ENCODE measurements around the gene SORCS2. TPM values are rescaled to one million over a fixed set of nuclear protein-coding genes. Genes with fewer than 3 reads are reported as not detected.

Gene SORCS2
- total RNA-seq, 1 donor from 2014 or later, result 7.1 TPM

DNA sequence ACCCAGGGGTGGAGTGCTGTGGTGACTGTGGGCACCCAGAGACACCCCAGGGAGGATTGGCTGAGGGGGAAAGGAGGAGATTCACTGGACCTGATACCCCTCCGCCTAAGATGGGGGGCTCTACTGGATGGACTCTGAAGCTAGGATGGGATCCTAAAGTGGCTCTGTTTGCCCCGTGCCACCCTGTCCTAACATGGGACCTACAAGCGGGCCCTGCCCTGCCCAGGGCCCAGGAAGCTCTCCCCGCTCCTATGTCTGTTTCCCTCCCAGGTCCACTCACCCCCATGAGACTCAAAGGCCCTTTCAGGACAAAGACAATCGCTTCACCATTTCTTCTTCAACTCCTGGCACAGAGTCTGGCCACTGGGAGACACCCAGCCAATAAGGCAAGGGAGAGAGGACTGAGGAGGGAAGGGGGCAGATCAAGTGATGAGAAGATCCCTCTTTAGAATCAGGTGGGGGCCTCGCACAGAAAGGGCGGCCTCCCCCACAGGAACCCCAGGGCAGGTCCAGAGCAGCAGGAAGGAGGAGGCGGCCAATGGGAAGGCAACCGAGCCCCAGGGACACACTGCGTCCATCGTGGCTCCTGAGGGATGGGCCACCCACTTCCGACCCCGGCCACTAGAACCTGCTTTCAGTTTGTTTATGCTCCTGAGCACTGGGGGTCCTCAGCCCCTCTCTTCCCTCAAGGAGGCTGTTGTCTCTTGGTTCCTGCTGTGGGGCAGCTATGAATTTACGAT, 592.0 kb downstream of the SORCS2 start:
- Mint-ChIP-seq H3K4me3 (no peak overlapping the region), H3K36me3 (peaks cover 46% of the 10 kb centered on the region), H3K27ac (peak overlapping the region; percentile 30), H3K27me3 (ENCODE audit: low read depth) (no peaks in the 10 kb centered on the region), H3K4me1 (peaks cover 27% of the 10 kb centered on the region), H3K9me3 (no peaks in the 10 kb centered on the region)
- DNase-seq (ENCODE audit: low spot score in 2 of 2, unreplicated experiment in 2 of 2), result no peak
- TF ChIP-seq, protein P1, sequence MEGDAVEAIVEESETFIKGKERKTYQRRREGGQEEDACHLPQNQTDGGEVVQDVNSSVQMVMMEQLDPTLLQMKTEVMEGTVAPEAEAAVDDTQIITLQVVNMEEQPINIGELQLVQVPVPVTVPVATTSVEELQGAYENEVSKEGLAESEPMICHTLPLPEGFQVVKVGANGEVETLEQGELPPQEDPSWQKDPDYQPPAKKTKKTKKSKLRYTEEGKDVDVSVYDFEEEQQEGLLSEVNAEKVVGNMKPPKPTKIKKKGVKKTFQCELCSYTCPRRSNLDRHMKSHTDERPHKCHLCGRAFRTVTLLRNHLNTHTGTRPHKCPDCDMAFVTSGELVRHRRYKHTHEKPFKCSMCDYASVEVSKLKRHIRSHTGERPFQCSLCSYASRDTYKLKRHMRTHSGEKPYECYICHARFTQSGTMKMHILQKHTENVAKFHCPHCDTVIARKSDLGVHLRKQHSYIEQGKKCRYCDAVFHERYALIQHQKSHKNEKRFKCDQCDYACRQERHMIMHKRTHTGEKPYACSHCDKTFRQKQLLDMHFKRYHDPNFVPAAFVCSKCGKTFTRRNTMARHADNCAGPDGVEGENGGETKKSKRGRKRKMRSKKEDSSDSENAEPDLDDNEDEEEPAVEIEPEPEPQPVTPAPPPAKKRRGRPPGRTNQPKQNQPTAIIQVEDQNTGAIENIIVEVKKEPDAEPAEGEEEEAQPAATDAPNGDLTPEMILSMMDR (IDR thresholded peaks at IDR 0.05; ENCODE audit: unreplicated experiment), result no peak

- DNase-seq (ENCODE audit: low spot score in 2 of 2, unreplicated experiment in 2 of 2), result no peak
- H3K27me3 Mint-ChIP-seq (ENCODE audit: low read depth), result no peaks in the 10 kb centered on the region
Measured at GRCh38 chr4:7785017-7785416, 592.7 kb downstream of the SORCS2 start.

DNA sequence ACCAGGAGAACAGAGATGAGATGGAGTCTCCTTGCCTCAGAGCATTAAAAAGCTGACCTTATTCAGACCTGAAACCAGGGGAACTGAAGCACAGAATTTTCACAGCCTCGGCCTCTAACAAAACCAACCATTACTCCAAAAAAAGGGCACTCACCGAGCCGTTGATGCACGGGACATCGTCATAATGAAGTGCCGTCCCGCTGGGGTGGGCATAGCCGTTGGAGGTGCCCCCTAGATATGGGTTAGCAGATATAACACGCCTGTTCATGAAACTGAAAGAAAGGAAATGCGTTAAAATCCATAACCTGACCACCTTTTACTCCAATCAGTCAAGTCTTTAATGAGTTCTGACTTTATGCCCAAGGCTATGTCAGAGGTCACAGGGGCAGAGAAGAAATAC, 593.7 kb downstream of the SORCS2 start:
- H3K27me3 Mint-ChIP-seq (ENCODE audit: low read depth), result no peaks in the 10 kb centered on the region
- TF ChIP-seq, protein P1 (IDR thresholded peaks at IDR 0.05; ENCODE audit: unreplicated experiment), result no peak
- H3K36me3 Mint-ChIP-seq, result peaks cover 35% of the 10 kb centered on the region
- H3K4me1 Mint-ChIP-seq, result peaks cover 34% of the 10 kb centered on the region
- H3K4me3 Mint-ChIP-seq, result no peak overlapping the region
- no peaks in the 10 kb centered on the region for H3K9me3 Mint-ChIP-seq
- DNase-seq (ENCODE audit: low spot score in 2 of 2, unreplicated experiment in 2 of 2), result no peak
- H3K27ac Mint-ChIP-seq, result no peak overlapping the region

More at GRCh38 chr4:7785017-7785416, 592.7 kb downstream of the SORCS2 start:
- peaks cover 39% of the 10 kb centered on the region for H3K36me3 Mint-ChIP-seq
- TF ChIP-seq, protein P1 (IDR thresholded peaks at IDR 0.05; ENCODE audit: unreplicated experiment), result no peak
- H3K9me3 Mint-ChIP-seq, result no peaks in the 10 kb centered on the region
- H3K27ac Mint-ChIP-seq, result no peak overlapping the region
- H3K4me3 Mint-ChIP-seq, result no peak overlapping the region
- H3K4me1 Mint-ChIP-seq, result peaks cover 31% of the 10 kb centered on the region

- TF ChIP-seq, protein P1 (IDR thresholded peaks at IDR 0.05; ENCODE audit: unreplicated experiment), result no peak
- Mint-ChIP-seq H3K9me3 (no peaks in the 10 kb centered on the region), H3K36me3 (peaks cover 35% of the 10 kb centered on the region), H3K4me1 (peaks cover 33% of the 10 kb centered on the region), H3K27ac (no peak overlapping the region), H3K27me3 (ENCODE audit: low read depth) (no peaks in the 10 kb centered on the region), H3K4me3 (no peak overlapping the region)
- no peak for DNase-seq (ENCODE audit: low spot score in 2 of 2, unreplicated experiment in 2 of 2)
Measured at GRCh38 chr4:7786517-7786916, 594.2 kb downstream of the SORCS2 start.

- Mint-ChIP-seq H3K27ac (no peak overlapping the region), H3K9me3 (no peaks in the 10 kb centered on the region), H3K36me3 (peaks cover 37% of the 10 kb centered on the region), H3K4me1 (peaks cover 27% of the 10 kb centered on the region), H3K4me3 (no peak overlapping the region), H3K27me3 (ENCODE audit: low read depth) (no peaks in the 10 kb centered on the region)
- no peak for DNase-seq (ENCODE audit: low spot score in 2 of 2, unreplicated experiment in 2 of 2)
- TF ChIP-seq, protein P1 (IDR thresholded peaks at IDR 0.05; ENCODE audit: unreplicated experiment), result no peak
Measured at GRCh38 chr4:7787067-7787466, 594.7 kb downstream of the SORCS2 start.

Data from mesothelial cell of epicardium (in vitro differentiated cells).